Lower lobe of right lung (tissue), 2 donors: ENCODE results near the gene LCE4A. TPM values are rescaled to one million over a fixed set of nuclear protein-coding genes. Genes with fewer than 3 reads are reported as not detected.

ENCODE experiments used
- ATAC-seq, 2 donors: fragments of 200-7000 bp; cut with Tn5 transposase; one replicate each; pipeline ENCODE4 v1.9.1; 2020 to 2022; ENCODE audit warnings: mild to moderate bottlenecking in 2 of 2, moderate library complexity in 2 of 2
- DNase-seq: peaks from one replicate; pipeline ENCODE4 v3.0.0-alpha.2; 2020
- H3K27ac ChIP-seq: fragments of 200-600 bp; one replicate; pipeline ENCODE4 v1.8.0; 2022
- H3K27me3 ChIP-seq: fragments of 200-600 bp; one replicate; pipeline ENCODE4 v1.8.0; 2022; ENCODE audit warnings: low read depth
- H3K36me3 ChIP-seq: fragments of 200-600 bp; one replicate; pipeline ENCODE4 v1.8.0; 2022; ENCODE audit warnings: mild to moderate bottlenecking
- H3K4me1 ChIP-seq: fragments of 200-600 bp; one replicate; pipeline ENCODE4 v1.8.0; 2022
- H3K4me3 ChIP-seq: fragments of 200-600 bp; one replicate; pipeline ENCODE4 v1.8.0; 2022; ENCODE audit warnings: mild to moderate bottlenecking
- H3K9me3 ChIP-seq: fragments of 200-600 bp; one replicate; pipeline ENCODE4 v1.8.0; 2022
- CTCF ChIP-seq: fragments of 200-600 bp; IDR thresholded peaks from one replicate; pipeline ENCODE4 v1.8.0; 2022; ENCODE audit warnings: antibody characterized with exemption, mild to moderate bottlenecking
- intact Hi-C: fragments of 100-400 bp; cut with DNase I; formaldehyde crosslinking; loops from one replicate; pipeline ENCODE4 v1.11.0; 2022
- total RNA-seq: library from RNA; stranded (reverse); fragmentation: NEBNext Ultra II Directional; extraction: Animal tissue kit (Norgen Biotek cat#: 25700); gene quantifications from one replicate; pipeline ENCODE4 v1.2.1, GENCODE V29; 2021
- donor health status: DM: no; HTN: yes; CAD: no; lungs with severe emphysema.

LCE4A gene
- total RNA-seq, 1 donor from 2014 or later, result not detected

- TF ChIP-seq CTCF, result no peak
Measured at GRCh38 chr1:152758636-152759035, 50.7 kb downstream of the LCE4A start.

More at GRCh38 chr1:152758636-152759035, 50.7 kb downstream of the LCE4A start:
- Histone ChIP-seq H3K27me3 (peaks cover 8% of the 10 kb centered on the region), H3K4me3 (no peak overlapping the region), H3K4me1 (no peaks in the 10 kb centered on the region), H3K9me3 (no peaks in the 10 kb centered on the region), H3K36me3 (no peaks in the 10 kb centered on the region), H3K27ac (no peak overlapping the region)
- intact Hi-C loops, result no loop called here
- ATAC-seq (no peak), DNase-seq (no peak)

Other genes with a start within 250 kb of the LCE4A start
- gene LCE5A, start 197.4 kb upstream of the LCE4A start, total RNA-seq, result not detected
- gene CRCT1, start 193.7 kb upstream of the LCE4A start, total RNA-seq, result not detected
- gene LCE3E, start 141.4 kb upstream of the LCE4A start, total RNA-seq, result not detected
- gene LCE3D, start 127.6 kb upstream of the LCE4A start, total RNA-seq, result not detected
- gene LCE3C, start 107.9 kb upstream of the LCE4A start, total RNA-seq, result not detected
- not detected for gene LCE3B, start 94.3 kb upstream of the LCE4A start, total RNA-seq
- not detected for gene LCE3A, start 85.1 kb upstream of the LCE4A start, total RNA-seq
- not detected for gene LCE2D, start 44.8 kb upstream of the LCE4A start, total RNA-seq
- not detected for gene LCE2C, start 32.9 kb upstream of the LCE4A start, total RNA-seq
- gene LCE2B, start 22.0 kb upstream of the LCE4A start, total RNA-seq, result not detected
- gene LCE2A, start 9.8 kb upstream of the LCE4A start, total RNA-seq, result not detected
- gene KPRP, start 49.9 kb downstream of the LCE4A start, total RNA-seq, result not detected
- gene LCE1F, start 67.0 kb downstream of the LCE4A start, total RNA-seq, result not detected
- gene LCE1E, start 78.1 kb downstream of the LCE4A start, total RNA-seq, result not detected
- gene LCE1D, start 88.6 kb downstream of the LCE4A start, total RNA-seq, result not detected
- gene LCE1C, start 98.5 kb downstream of the LCE4A start, total RNA-seq, result not detected
- gene LCE1B, start 103.8 kb downstream of the LCE4A start, total RNA-seq, result not detected
- gene LCE1A, start 119.3 kb downstream of the LCE4A start, total RNA-seq, result not detected
- gene LCE6A, start 134.7 kb downstream of the LCE4A start, total RNA-seq, result not detected
- gene LCE7A, start 151.8 kb downstream of the LCE4A start, total RNA-seq, result not detected
- not detected for gene SMCP, start 170.2 kb downstream of the LCE4A start, total RNA-seq
- 0.24 TPM for gene IVL, start 200.4 kb downstream of the LCE4A start, total RNA-seq
- gene SPRR5, start 239.0 kb downstream of the LCE4A start, total RNA-seq, result not detected